ENCODE results near the gene ADAM12. TPM values are rescaled to one million over a fixed set of nuclear protein-coding genes. Genes with fewer than 3 reads are reported as not detected.

The ADAM12 gene
- total and polyA plus RNA-seq, 4 donors = 0.03 to 0.33 (median 0.19) TPM

DNA sequence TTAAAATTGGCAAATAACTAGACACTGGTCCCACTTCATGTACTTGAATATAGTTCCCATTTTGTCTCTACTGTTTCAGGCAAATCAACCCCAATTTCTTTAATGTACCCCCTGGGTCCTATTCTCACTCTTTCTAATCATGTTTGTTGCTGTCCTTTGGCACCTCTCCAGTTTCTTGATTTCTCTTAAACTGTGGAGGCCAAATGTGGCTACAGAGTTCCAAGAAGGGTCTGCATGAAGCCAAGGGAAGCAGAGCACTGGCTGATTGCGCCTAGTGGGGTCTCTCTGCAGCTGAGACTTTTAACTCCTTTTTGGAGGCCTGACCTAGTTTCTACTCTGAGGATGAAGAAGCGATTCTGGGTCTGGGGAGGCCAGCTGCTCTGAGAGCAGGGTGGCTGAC is 6.7 kb upstream of the ADAM12 start:
- no peak for DNase-seq (ENCODE audit: low spot score)
- no peaks in the 10 kb centered on the region for H3K9me3 ChIP-seq (ENCODE audit: control insufficient read depth in 4 of 4, low read length in 3 of 4)

DNA sequence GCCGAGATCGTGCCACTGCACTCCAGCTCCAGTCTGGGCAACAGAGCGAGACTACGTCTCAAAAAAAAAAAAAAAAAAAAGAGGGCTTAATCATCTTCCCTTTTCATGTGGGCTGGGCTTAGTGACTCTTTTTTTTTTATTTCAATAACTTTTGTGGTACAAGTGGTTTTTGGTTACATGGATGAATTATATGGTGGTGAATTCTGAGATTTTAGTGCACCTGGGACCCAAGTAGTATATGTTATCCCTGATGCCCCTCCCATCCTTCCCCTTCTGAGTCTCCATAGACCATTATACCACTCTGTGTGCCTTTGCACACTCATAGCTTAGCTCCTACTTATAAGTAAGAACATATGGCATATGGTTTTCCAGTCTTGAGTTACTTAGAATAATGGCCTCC is 4.8 kb upstream of the ADAM12 start:
- Histone ChIP-seq H3K27me3 (ENCODE audit: control insufficient read depth in 4 of 4, insufficient read depth in 4 of 4, low read length in 3 of 4) (peaks cover 0 to 8% (median 4%) of the 10 kb centered on the region in 4 donors), H3K36me3 (ENCODE audit: control insufficient read depth in 4 of 4, insufficient read depth in 3 of 4, low read depth in 1 of 4, low read length in 3 of 4) (no peaks in the 10 kb centered on the region), H3K9me3 (ENCODE audit: control insufficient read depth in 4 of 4, low read length in 3 of 4) (no peaks in the 10 kb centered on the region), H3K4me1 (ENCODE audit: control insufficient read depth in 4 of 4, insufficient read depth in 4 of 4, low read length in 3 of 4) (peaks cover 0 to 6% (median 3%) of the 10 kb centered on the region in 4 donors), H3K4me3 (ENCODE audit: low read depth in 1 of 3, low read length in 3 of 3) (no peak overlapping the region), H3K27ac (ENCODE audit: low read depth in 1 of 2, low read length in 2 of 2) (no peak overlapping the region), H3K9ac (ENCODE audit: low read depth in 1 of 2, low read length in 2 of 2) (no peak overlapping the region)
- DNase-seq (ENCODE audit: low spot score) = no peak
- WGBS = 82% methylated on average over 4 of the region's 4 CpGs
- TF ChIP-seq, protein P1, sequence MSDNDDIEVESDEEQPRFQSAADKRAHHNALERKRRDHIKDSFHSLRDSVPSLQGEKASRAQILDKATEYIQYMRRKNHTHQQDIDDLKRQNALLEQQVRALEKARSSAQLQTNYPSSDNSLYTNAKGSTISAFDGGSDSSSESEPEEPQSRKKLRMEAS (IDR thresholded peaks at IDR 0.05) = no peak
- TF ChIP-seq NR2F2 (IDR thresholded peaks at IDR 0.05) = no peak
- TF ChIP-seq FOXA1 (IDR thresholded peaks at IDR 0.05) = no peak
- no peak for TF ChIP-seq SP1 (IDR thresholded peaks at IDR 0.05)
- TF ChIP-seq JUND (IDR thresholded peaks at IDR 0.05) = no peak
- TF ChIP-seq, protein P2, sequence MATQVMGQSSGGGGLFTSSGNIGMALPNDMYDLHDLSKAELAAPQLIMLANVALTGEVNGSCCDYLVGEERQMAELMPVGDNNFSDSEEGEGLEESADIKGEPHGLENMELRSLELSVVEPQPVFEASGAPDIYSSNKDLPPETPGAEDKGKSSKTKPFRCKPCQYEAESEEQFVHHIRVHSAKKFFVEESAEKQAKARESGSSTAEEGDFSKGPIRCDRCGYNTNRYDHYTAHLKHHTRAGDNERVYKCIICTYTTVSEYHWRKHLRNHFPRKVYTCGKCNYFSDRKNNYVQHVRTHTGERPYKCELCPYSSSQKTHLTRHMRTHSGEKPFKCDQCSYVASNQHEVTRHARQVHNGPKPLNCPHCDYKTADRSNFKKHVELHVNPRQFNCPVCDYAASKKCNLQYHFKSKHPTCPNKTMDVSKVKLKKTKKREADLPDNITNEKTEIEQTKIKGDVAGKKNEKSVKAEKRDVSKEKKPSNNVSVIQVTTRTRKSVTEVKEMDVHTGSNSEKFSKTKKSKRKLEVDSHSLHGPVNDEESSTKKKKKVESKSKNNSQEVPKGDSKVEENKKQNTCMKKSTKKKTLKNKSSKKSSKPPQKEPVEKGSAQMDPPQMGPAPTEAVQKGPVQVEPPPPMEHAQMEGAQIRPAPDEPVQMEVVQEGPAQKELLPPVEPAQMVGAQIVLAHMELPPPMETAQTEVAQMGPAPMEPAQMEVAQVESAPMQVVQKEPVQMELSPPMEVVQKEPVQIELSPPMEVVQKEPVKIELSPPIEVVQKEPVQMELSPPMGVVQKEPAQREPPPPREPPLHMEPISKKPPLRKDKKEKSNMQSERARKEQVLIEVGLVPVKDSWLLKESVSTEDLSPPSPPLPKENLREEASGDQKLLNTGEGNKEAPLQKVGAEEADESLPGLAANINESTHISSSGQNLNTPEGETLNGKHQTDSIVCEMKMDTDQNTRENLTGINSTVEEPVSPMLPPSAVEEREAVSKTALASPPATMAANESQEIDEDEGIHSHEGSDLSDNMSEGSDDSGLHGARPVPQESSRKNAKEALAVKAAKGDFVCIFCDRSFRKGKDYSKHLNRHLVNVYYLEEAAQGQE (IDR thresholded peaks at IDR 0.05) = no peak
- no peak for TF ChIP-seq FOXA2 (IDR thresholded peaks at IDR 0.05)
- TF ChIP-seq HNF4A (conservative IDR thresholded peaks at IDR 0.05) = no peak
- TF ChIP-seq EGR1 (IDR thresholded peaks at IDR 0.05; ENCODE audit: low read depth in 2 of 2) = no peak

More for the DNA sequence above, 6.7 kb upstream of the ADAM12 start:
- Histone ChIP-seq H3K27ac (ENCODE audit: low read depth in 1 of 2, low read length in 2 of 2) (no peak overlapping the region), H3K27me3 (ENCODE audit: control insufficient read depth in 4 of 4, insufficient read depth in 4 of 4, low read length in 3 of 4) (peaks cover 0 to 9% (median 4%) of the 10 kb centered on the region in 4 donors), H3K9ac (ENCODE audit: low read depth in 1 of 2, low read length in 2 of 2) (no peak overlapping the region), H3K36me3 (ENCODE audit: control insufficient read depth in 4 of 4, insufficient read depth in 3 of 4, low read depth in 1 of 4, low read length in 3 of 4) (no peaks in the 10 kb centered on the region), H3K4me1 (ENCODE audit: control insufficient read depth in 4 of 4, insufficient read depth in 4 of 4, low read length in 3 of 4) (no peaks in the 10 kb centered on the region), H3K4me3 (ENCODE audit: low read depth in 1 of 3, low read length in 3 of 3) (no peak overlapping the region)
- TF ChIP-seq HNF4G (IDR thresholded peaks at IDR 0.05) (no peak), SP1 (IDR thresholded peaks at IDR 0.05) (no peak)
- WGBS = 78% methylated on average over 2 of the region's 2 CpGs

DNA sequence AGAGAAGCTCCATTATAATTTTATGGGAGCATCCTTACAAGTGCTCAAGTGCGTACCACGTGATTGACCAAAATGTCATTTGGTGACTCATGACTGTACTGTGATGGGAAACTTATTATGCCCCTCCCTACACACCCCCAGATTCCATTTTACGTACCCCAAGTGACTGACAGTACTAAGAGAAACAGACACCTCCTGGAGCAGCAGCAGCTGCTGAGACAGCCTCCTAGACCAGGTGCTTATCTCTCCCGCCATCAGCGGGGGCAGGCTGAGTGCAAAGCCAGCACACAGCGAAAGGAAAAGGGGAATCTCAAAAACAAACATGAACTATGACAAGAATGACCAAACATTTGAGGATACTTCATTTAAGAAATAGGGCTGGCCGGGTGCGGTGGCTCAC is 4.2 kb upstream of the ADAM12 start:
- Histone ChIP-seq H3K36me3 (ENCODE audit: control insufficient read depth in 4 of 4, insufficient read depth in 3 of 4, low read depth in 1 of 4, low read length in 3 of 4) (no peaks in the 10 kb centered on the region), H3K4me1 (ENCODE audit: control insufficient read depth in 4 of 4, insufficient read depth in 4 of 4, low read length in 3 of 4) (peaks cover 6 to 12% (median 9%) of the 10 kb centered on the region in 4 donors), H3K27ac (ENCODE audit: low read depth in 1 of 2, low read length in 2 of 2) (no peak overlapping the region), H3K27me3 (ENCODE audit: control insufficient read depth in 4 of 4, insufficient read depth in 4 of 4, low read length in 3 of 4) (peaks cover 0 to 8% (median 4%) of the 10 kb centered on the region in 4 donors), H3K4me3 (ENCODE audit: low read depth in 1 of 3, low read length in 3 of 3) (no peak overlapping the region), H3K9me3 (ENCODE audit: control insufficient read depth in 4 of 4, low read length in 3 of 4) (no peaks in the 10 kb centered on the region), H3K9ac (ENCODE audit: low read depth in 1 of 2, low read length in 2 of 2) (no peak overlapping the region)
- DNase-seq (ENCODE audit: low spot score) = no peak
- WGBS = 76% methylated on average over 8 of the region's 8 CpGs
- TF ChIP-seq JUND (IDR thresholded peaks at IDR 0.05) = no peak
- TF ChIP-seq, protein P3, sequence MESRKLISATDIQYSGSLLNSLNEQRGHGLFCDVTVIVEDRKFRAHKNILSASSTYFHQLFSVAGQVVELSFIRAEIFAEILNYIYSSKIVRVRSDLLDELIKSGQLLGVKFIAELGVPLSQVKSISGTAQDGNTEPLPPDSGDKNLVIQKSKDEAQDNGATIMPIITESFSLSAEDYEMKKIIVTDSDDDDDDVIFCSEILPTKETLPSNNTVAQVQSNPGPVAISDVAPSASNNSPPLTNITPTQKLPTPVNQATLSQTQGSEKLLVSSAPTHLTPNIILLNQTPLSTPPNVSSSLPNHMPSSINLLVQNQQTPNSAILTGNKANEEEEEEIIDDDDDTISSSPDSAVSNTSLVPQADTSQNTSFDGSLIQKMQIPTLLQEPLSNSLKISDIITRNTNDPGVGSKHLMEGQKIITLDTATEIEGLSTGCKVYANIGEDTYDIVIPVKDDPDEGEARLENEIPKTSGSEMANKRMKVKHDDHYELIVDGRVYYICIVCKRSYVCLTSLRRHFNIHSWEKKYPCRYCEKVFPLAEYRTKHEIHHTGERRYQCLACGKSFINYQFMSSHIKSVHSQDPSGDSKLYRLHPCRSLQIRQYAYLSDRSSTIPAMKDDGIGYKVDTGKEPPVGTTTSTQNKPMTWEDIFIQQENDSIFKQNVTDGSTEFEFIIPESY (IDR thresholded peaks at IDR 0.05) = no peak
- TF ChIP-seq YY1 (IDR thresholded peaks at IDR 0.05) = no peak
- TF ChIP-seq, protein P4, sequence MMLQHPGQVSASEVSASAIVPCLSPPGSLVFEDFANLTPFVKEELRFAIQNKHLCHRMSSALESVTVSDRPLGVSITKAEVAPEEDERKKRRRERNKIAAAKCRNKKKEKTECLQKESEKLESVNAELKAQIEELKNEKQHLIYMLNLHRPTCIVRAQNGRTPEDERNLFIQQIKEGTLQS (IDR thresholded peaks at IDR 0.05) = no peak
- no peak for TF ChIP-seq HNF4G (IDR thresholded peaks at IDR 0.05)
- TF ChIP-seq GABPA (IDR thresholded peaks at IDR 0.05 in 1 of 2, conservative IDR thresholded peaks at IDR 0.05 in 1 of 2) = no peak
- no peak for TF ChIP-seq NR2F2 (IDR thresholded peaks at IDR 0.05)
- TF ChIP-seq FOXA2 (IDR thresholded peaks at IDR 0.05) = no peak
- no peak for TF ChIP-seq HNF4A (conservative IDR thresholded peaks at IDR 0.05)
- TF ChIP-seq, protein P5, sequence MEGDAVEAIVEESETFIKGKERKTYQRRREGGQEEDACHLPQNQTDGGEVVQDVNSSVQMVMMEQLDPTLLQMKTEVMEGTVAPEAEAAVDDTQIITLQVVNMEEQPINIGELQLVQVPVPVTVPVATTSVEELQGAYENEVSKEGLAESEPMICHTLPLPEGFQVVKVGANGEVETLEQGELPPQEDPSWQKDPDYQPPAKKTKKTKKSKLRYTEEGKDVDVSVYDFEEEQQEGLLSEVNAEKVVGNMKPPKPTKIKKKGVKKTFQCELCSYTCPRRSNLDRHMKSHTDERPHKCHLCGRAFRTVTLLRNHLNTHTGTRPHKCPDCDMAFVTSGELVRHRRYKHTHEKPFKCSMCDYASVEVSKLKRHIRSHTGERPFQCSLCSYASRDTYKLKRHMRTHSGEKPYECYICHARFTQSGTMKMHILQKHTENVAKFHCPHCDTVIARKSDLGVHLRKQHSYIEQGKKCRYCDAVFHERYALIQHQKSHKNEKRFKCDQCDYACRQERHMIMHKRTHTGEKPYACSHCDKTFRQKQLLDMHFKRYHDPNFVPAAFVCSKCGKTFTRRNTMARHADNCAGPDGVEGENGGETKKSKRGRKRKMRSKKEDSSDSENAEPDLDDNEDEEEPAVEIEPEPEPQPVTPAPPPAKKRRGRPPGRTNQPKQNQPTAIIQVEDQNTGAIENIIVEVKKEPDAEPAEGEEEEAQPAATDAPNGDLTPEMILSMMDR (IDR thresholded peaks at IDR 0.05; ENCODE audit: low read depth, low read length, missing input control) = no peak
- TF ChIP-seq, protein P1 (IDR thresholded peaks at IDR 0.05) = no peak
- TF ChIP-seq RAD21 (IDR thresholded peaks at IDR 0.05) = no peak
- no peak for TF ChIP-seq FOXA1 (IDR thresholded peaks at IDR 0.05)
- no peak for TF ChIP-seq EGR1 (IDR thresholded peaks at IDR 0.05; ENCODE audit: low read depth in 2 of 2)
- no peak for TF ChIP-seq SP1 (IDR thresholded peaks at IDR 0.05)
- no peak for TF ChIP-seq TAF1 (conservative IDR thresholded peaks at IDR 0.05)

Data from liver (tissue), 9 donors.